ENCODE results near the gene CAMTA1. TPM values are rescaled to one million over a fixed set of nuclear protein-coding genes. Genes with fewer than 3 reads are reported as not detected.
A peak's percentile ranks its signal among the peaks of the same experiment; 100 is the strongest.

CAMTA1 gene
- total RNA-seq, 2 donors from 2014 or later: 36.5 to 57.5 TPM

DNA sequence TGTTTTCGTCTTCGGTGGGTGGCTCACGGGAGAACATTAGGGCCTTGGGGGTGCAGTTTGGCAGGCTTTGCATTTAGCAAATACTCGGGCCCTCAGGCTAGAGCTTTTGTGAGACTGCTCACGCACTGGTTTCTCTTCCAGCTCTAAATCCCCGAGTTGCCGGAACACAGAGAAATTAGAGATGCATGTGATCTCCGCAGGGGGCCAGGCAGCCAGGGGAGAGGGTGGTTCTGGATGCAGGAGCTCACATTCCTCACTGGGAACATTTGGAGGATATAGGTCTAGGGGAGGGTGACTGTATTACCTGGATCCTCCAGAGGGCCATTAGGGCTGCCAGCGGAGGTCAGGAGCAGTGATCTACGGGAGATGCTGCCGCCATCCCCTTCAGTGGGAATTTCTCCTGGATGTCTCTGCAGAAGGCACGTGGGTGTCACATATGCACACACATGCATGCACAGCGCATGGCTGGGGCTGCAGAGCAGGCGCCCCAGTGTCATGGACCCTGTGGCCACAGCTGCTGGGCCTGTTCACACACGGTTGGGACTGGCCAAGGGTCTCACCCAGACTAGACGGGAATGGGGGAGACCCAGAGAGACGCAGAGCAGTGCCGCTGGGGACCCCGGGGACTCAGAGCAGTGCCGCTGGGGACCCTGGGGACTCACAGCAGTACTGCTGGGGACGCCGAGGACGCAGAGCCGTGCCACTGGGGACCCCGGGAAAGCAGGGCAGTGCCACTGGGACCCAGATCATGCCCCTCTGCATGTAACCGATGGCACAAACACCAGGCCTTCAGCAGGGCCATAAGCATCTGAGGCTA, 258.7 kb downstream of the CAMTA1 start:
- H3K27me3 Mint-ChIP-seq: peaks cover 8 to 13% of the 10 kb centered on the region in 2 donors
- DNase-seq (ENCODE audit: low spot score) (peak; percentile 54), ATAC-seq (peak in 1 of 2 donors; percentile 29)
- no peaks in the 10 kb centered on the region for H3K36me3 Mint-ChIP-seq
- no peak overlapping the region for H3K27ac Mint-ChIP-seq
- no peaks in the 10 kb centered on the region for H3K9me3 Mint-ChIP-seq
- no peak overlapping the region for H3K4me3 Mint-ChIP-seq
- H3K4me1 Mint-ChIP-seq (ENCODE audit: low read depth in 2 of 2): no peaks in the 10 kb centered on the region

DNA sequence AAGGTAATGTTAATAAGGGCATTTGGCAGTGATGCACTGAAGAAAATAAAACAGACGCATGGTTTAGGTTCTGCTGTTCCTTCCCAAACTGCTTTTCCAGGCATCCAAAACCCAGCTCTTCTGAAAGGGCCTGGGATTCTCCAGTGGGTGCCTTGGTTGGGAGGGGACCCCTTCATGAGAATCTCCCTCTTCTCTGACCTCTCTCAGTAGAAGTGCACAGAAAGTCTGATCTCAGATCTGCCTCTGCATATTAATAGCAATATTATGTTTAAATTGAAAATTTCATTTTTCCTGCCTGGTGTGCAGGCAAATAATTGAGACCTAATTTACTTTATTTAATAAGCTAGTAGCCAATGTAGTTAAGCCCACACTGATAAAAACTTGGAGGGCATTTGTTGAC, 260.6 kb downstream of the CAMTA1 start:
- no peaks in the 10 kb centered on the region for H3K36me3 Mint-ChIP-seq
- no peak for ATAC-seq
- H3K27me3 Mint-ChIP-seq: peaks cover 7 to 13% of the 10 kb centered on the region in 2 donors
- H3K9me3 Mint-ChIP-seq: no peaks in the 10 kb centered on the region
- H3K4me1 Mint-ChIP-seq (ENCODE audit: low read depth in 2 of 2): no peaks in the 10 kb centered on the region
- no peak overlapping the region for H3K27ac Mint-ChIP-seq
- no peak overlapping the region for H3K4me3 Mint-ChIP-seq
- DNase-seq (ENCODE audit: low spot score): peak; percentile 5

DNA sequence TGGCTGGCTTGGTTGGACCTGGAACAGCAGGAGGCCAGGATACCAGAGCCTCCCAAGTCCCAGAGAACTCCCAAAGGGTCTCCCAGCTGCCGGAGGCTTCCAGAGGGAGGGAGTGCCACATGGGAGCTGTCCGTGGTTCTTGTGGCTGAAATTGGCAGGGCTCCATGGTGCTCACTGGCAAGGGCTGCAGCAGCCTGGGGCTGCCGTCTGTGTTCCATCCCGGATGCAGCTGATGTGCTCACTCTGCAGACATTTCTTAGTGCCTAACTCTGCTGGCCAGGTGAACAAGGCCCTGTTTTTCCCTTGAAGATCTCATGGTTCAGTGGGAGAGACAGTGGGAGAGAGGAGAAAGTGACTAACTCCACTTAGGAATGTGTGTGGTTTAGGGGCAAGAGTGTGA, 261.1 kb downstream of the CAMTA1 start:
- Mint-ChIP-seq H3K27ac (no peak overlapping the region), H3K4me1 (ENCODE audit: low read depth in 2 of 2) (no peaks in the 10 kb centered on the region), H3K4me3 (no peak overlapping the region), H3K9me3 (no peaks in the 10 kb centered on the region), H3K36me3 (no peaks in the 10 kb centered on the region), H3K27me3 (peaks cover 7 to 13% of the 10 kb centered on the region in 2 donors)
- no peak for ATAC-seq
- peak; percentile 34 for DNase-seq (ENCODE audit: low spot score)

DNA sequence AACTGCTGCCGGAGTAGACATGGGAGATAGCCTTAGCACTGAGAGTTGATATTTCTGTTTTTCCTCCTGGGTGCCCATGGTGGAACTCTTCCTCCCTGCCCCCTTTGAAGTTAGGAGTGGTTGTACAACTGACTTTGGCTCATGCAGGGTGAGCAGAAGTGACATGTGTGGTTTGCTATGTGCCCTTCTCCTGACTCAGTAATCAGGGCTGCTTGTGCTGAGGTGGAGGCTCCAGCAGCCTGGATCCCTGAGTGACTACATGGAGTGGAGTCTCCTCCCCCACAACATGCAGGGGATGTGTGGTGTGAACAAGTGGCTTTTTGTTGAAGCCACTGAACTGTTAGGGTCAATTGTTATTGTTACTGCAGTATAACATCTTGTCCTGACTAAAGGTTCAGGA, 261.6 kb downstream of the CAMTA1 start:
- ATAC-seq: no peak
- Mint-ChIP-seq H3K27ac (no peak overlapping the region), H3K4me3 (no peak overlapping the region), H3K27me3 (peaks cover 7 to 13% of the 10 kb centered on the region in 2 donors), H3K9me3 (no peaks in the 10 kb centered on the region), H3K36me3 (no peaks in the 10 kb centered on the region), H3K4me1 (ENCODE audit: low read depth in 2 of 2) (no peaks in the 10 kb centered on the region)
- DNase-seq (ENCODE audit: low spot score): peak; percentile 38

DNA sequence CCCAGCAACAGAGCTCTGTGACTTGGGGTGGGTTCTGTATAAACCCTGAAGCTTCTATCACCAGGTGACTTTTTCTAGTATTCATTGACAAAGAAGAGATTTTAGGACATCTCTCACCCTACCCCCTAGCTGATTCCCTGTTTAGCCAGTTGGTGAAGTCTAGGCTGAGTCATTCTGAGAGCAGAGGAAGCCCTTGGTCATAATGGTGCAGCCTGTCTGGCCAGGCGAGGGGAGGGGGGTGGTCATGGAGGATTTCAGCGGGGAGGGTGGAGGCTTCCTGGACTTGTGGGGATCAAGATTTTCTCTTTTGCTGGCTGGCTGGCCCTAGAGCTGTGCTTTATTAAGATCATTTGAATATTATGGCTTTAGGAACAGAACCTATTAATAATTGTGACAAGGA, 262.6 kb downstream of the CAMTA1 start:
- peaks cover 7 to 13% of the 10 kb centered on the region in 2 donors for H3K27me3 Mint-ChIP-seq
- no peaks in the 10 kb centered on the region for H3K4me1 Mint-ChIP-seq (ENCODE audit: low read depth in 2 of 2)
- H3K36me3 Mint-ChIP-seq: no peaks in the 10 kb centered on the region
- no peaks in the 10 kb centered on the region for H3K9me3 Mint-ChIP-seq
- ATAC-seq: no peak
- no peak overlapping the region for H3K27ac Mint-ChIP-seq
- peak; percentile 8 for DNase-seq (ENCODE audit: low spot score)
- H3K4me3 Mint-ChIP-seq: no peak overlapping the region

DNA sequence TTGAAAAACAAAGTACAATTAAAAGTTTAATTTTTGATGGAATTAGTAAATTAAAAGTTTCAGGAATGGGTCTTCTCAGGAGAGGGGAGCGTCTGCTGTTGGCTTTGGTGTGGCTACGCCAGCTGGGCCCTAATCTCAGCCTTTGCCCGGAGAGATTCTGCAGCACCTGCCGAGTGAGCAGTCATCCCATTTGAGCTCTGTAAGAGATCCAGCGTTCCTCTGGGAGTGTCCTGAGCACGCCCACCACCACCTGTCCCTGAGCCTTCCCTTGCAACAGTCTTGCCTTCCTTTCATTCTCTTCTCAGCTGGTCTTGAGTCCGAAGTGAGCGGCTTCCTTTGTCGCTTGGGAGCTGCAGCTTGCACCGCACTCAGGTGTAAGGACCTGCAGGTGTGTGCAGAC, 263.1 kb downstream of the CAMTA1 start:
- Mint-ChIP-seq H3K9me3 (no peaks in the 10 kb centered on the region), H3K27ac (no peak overlapping the region)

DNA sequence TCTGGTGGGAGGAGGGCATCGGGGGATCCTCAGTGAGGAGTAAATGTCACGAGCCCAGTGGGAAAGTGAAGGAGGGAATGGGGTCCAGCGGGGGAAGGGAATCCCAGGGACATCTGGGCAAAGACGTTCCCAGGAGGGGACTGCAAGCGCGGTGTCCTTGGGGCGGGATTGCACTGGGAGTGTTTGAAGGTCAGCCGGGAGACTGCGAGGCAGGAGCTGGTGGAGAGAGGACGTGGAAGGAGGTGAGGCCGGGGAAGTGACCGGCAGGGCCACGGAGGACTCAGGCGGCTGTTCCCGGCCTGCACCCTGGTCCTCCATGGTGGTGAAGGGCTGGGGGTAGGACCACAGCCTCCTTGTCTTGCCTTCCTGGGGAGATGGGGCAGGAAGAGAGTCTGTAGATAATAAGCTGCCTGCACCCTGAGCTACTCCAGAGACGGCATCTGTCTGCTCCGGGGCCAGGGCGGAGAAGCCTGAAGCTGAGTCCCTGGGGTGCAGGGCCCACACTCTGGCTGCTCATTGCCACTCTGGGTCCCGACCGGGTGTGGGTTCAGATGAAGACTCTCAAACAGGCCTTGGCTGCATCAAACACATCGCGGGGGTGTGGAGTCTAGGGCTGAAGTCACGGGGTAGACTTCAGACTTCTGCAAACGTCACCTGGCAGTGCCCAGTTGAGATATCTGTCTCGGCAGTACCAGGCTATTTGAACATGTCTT, 264.8 kb downstream of the CAMTA1 start:
- Mint-ChIP-seq H3K4me3 (no peak overlapping the region), H3K4me1 (ENCODE audit: low read depth in 2 of 2) (no peaks in the 10 kb centered on the region), H3K9me3 (no peaks in the 10 kb centered on the region), H3K27ac (no peak overlapping the region), H3K36me3 (no peaks in the 10 kb centered on the region), H3K27me3 (peaks cover 10 to 18% of the 10 kb centered on the region in 2 donors)
- ATAC-seq (no peak), DNase-seq (ENCODE audit: low spot score) (peak; percentile 35)

More for the DNA sequence above, 263.1 kb downstream of the CAMTA1 start:
- no peak overlapping the region for H3K4me3 Mint-ChIP-seq
- ATAC-seq (no peak), DNase-seq (ENCODE audit: low spot score) (no peak)
- no peaks in the 10 kb centered on the region for H3K36me3 Mint-ChIP-seq
- H3K27me3 Mint-ChIP-seq: peaks cover 10 to 18% of the 10 kb centered on the region in 2 donors
- H3K4me1 Mint-ChIP-seq (ENCODE audit: low read depth in 2 of 2): no peaks in the 10 kb centered on the region

DNA sequence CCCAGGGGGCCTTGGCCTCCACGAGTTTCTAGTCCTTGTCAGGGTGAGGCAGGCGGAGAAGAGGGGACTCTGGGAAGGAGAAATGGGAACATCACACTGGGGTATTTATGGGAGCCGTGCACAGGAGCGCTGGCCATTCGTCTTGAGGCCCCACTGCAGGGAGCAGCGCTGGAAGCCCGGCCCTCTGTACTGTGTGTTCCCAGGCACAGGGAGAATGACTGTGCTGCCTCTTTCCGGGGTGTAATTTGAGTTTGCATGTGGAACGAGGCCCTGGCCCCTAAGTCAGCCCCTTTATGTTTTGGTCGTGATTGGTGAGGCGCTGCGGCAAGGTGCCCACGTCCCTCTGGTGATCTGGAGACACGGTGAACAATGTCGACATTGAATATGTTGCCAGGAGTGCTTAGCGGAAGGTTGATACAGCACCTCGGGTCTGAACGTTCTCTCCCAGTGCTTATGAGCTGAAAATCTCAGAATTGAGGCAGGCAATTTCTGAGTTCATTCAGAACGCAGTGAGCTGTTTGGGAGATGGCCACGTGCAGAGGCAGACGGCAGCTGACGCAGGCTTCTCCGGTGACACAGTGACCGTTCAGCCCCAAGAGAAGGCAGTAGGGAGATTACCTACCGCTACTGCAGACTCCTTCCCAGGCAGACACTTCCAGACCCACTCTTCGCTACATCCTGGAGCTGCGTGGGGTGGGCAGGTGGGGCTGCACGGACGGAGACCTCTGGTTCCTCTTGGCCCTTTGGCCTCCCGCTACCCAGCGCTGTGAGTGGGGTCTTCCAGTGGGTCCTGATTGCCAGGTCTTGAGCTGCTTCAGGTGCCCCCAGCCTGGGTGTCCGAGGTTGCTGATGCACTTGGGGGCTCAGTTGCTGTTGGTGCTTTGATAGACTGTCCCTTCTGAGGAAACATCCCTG, 265.8 kb downstream of the CAMTA1 start:
- peak; percentile 44 for DNase-seq (ENCODE audit: low spot score)
- no peak overlapping the region for H3K4me3 Mint-ChIP-seq
- peaks cover 10 to 18% of the 10 kb centered on the region in 2 donors for H3K27me3 Mint-ChIP-seq
- no peaks in the 10 kb centered on the region for H3K9me3 Mint-ChIP-seq
- H3K4me1 Mint-ChIP-seq (ENCODE audit: low read depth in 2 of 2): no peaks in the 10 kb centered on the region
- no peak overlapping the region for H3K27ac Mint-ChIP-seq
- ATAC-seq: no peak
- H3K36me3 Mint-ChIP-seq: no peaks in the 10 kb centered on the region

DNA sequence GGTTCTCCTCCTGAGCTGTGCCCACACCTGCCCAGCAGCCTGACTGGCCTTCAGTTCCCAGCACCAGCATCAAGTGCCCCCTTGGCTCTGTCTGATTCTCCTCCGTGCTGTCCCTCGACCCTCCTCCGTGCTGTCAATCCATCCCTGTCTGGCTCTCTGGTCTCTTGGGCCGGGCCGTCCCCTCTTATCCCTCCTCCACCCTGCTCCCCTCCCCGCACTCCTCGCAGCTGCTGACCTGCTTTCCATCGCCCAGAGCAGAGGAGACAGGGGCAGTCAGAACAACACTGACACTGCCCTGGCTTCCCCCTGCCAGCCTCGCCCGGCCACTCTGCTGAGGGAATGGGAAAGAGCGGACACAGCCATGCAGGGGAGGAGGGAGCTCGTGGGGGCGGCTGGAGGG, 267.4 kb downstream of the CAMTA1 start:
- no peak overlapping the region for H3K27ac Mint-ChIP-seq
- no peaks in the 10 kb centered on the region for H3K36me3 Mint-ChIP-seq
- no peak for ATAC-seq
- H3K27me3 Mint-ChIP-seq: peaks cover 10 to 11% of the 10 kb centered on the region in 2 donors
- no peaks in the 10 kb centered on the region for H3K4me1 Mint-ChIP-seq (ENCODE audit: low read depth in 2 of 2)
- H3K4me3 Mint-ChIP-seq: no peak overlapping the region
- H3K9me3 Mint-ChIP-seq: no peaks in the 10 kb centered on the region
- DNase-seq (ENCODE audit: low spot score): peak; percentile 46

DNA sequence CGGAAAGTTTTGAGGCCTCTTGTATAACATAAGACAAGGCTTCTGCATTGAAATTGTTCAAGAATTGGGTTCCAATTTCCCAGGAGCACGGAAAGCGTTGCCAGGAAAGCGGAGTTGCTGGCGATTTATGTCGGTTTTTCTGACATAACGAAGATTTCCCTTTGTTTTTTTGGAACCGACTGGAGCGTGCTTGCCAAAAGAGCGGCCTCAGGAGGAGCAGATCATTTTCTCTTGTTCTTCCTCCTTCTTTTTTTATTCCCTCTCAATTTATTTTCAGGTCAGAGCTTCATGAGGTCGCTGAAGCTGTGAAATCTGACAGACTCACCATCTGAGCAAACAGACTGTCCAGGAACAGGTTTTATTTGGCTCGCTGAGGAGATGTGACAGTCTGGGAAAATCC, 275.5 kb downstream of the CAMTA1 start:
- H3K27me3 Mint-ChIP-seq: peaks cover 23 to 27% of the 10 kb centered on the region in 2 donors
- DNase-seq (ENCODE audit: low spot score) (no peak), ATAC-seq (no peak)
- H3K27ac Mint-ChIP-seq: no peak overlapping the region
- H3K4me1 Mint-ChIP-seq (ENCODE audit: low read depth in 2 of 2): no peaks in the 10 kb centered on the region
- H3K36me3 Mint-ChIP-seq: no peaks in the 10 kb centered on the region
- no peak overlapping the region for H3K4me3 Mint-ChIP-seq
- no peaks in the 10 kb centered on the region for H3K9me3 Mint-ChIP-seq

DNA sequence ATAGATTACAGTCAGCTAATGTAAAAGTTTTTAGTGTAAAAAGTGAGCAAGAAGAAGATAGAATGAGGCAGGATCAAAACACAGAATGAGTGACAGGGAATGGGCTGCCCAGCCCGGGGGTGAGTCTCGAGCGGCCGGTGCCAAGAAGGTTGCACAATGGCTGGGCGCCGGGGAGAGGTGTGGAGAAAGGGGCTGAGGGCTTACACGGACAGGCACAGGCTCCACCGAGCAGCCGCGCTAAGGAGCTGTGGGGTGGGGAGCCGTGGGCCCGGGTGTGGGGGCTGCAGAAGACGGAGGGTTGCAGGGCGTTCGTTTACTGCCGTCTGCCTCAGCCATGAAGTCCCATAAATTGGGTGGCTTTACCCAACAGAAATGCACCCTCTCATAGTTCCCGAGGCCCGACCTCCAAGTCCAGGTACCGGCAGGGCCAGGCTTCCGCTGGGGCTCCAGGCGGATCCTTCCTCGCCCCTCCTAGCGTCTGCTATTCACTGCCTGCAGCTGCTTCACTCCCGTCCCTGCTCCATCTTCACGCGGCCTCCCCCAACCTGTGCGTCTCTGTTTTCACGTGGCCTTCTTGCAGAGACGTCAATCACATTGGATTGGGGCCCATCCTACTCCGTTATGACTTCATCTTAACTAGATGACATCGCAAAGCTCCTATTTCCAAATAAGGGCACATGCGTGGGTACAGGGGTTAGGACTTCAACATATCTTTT, 277.2 kb downstream of the CAMTA1 start:
- H3K9me3 Mint-ChIP-seq: no peaks in the 10 kb centered on the region
- H3K4me3 Mint-ChIP-seq: no peak overlapping the region
- no peaks in the 10 kb centered on the region for H3K4me1 Mint-ChIP-seq (ENCODE audit: low read depth in 2 of 2)
- H3K27me3 Mint-ChIP-seq: peaks cover 27 to 34% of the 10 kb centered on the region in 2 donors
- no peak for DNase-seq (ENCODE audit: low spot score)
- H3K27ac Mint-ChIP-seq: no peak overlapping the region
- ATAC-seq: no peak
- H3K36me3 Mint-ChIP-seq: no peaks in the 10 kb centered on the region

DNA sequence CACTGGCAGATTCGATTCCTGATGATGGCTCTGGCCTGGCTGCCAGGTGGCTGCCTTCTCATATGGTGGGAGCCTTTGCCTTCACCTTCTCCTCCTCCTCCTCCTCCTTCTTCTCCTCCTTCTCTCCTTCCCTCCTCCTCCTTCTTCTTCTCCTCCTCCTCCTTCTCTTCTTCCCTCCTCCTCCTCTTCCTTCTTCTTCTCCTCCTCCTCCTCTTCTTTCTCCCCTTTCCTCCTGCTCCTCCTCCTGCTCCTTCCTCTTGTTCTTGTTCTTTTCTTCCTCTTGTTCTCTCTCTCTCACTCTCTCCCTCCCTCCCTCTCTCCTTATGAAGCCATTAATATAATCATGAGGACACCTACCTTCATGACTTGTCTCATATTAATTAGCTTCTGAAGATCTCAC, 278.7 kb downstream of the CAMTA1 start:
- Mint-ChIP-seq H3K27ac (no peak overlapping the region), H3K4me3 (no peak overlapping the region), H3K36me3 (no peaks in the 10 kb centered on the region), H3K27me3 (peaks cover 27 to 36% of the 10 kb centered on the region in 2 donors), H3K4me1 (ENCODE audit: low read depth in 2 of 2) (no peaks in the 10 kb centered on the region), H3K9me3 (no peaks in the 10 kb centered on the region)
- ATAC-seq: no peak
- no peak for DNase-seq (ENCODE audit: low spot score)

DNA sequence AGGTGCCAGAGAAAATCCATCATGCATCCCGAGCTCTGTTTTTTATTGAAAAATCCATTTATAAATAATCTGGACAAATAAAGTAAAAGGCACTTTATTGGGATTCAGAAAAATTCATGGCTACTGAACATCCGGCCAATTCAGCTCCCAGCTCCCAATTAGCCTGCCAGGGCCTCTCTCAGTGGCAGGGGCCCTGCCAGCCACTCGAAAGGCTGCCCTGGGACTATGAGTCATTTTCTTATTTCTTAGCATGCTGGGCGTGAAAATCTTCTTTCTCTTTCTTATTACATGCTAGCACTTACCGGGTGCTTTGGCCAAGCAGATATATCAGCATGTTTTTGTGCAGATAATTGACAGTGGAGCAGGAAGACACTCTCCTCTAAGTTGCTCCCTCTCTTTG, 283.3 kb downstream of the CAMTA1 start:
- Mint-ChIP-seq H3K27me3 (peaks cover 38 to 46% of the 10 kb centered on the region in 2 donors), H3K4me3 (no peak overlapping the region), H3K9me3 (no peaks in the 10 kb centered on the region), H3K27ac (no peak overlapping the region), H3K4me1 (ENCODE audit: low read depth in 2 of 2) (no peaks in the 10 kb centered on the region), H3K36me3 (no peaks in the 10 kb centered on the region)
- no peak for ATAC-seq
- DNase-seq (ENCODE audit: low spot score): no peak

All from natural killer cell treated with Interleukin-12 subunit alpha and Interleukin-12 subunit beta and Interleukin-15 and Interleukin-18, amount 100 ng/mL, for 72 hours (primary cell).